ENCODE results near the gene ESYT2.

DNA sequence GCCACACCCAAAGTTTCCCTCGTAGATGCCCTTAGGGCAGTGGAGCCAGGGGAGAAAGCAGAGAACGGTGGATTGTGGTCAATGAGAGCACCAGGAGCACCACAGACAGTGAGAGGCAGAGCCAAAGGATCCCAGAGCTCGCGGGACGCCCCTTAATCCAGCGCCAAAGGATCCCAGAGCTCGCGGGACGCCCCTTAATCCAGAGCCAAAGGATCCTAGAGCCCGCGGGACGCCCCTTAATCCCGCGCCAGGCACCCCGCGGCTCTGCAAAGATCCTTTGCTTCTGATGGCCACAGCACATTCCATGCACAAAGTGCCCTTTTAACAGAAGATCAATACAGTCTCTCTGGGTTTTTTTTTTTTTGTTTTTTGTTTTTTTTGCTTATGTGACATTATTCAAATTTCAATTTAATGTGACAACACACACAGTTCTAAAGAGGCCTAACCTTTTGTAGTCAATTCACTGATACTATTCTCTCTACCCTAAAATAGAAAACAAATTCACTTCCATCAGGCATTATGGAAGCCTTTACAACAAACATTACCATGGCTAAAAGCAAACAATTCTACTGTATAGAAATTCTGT is 71.8 kb downstream of the ESYT2 start:
- TF ChIP-seq, protein P1, sequence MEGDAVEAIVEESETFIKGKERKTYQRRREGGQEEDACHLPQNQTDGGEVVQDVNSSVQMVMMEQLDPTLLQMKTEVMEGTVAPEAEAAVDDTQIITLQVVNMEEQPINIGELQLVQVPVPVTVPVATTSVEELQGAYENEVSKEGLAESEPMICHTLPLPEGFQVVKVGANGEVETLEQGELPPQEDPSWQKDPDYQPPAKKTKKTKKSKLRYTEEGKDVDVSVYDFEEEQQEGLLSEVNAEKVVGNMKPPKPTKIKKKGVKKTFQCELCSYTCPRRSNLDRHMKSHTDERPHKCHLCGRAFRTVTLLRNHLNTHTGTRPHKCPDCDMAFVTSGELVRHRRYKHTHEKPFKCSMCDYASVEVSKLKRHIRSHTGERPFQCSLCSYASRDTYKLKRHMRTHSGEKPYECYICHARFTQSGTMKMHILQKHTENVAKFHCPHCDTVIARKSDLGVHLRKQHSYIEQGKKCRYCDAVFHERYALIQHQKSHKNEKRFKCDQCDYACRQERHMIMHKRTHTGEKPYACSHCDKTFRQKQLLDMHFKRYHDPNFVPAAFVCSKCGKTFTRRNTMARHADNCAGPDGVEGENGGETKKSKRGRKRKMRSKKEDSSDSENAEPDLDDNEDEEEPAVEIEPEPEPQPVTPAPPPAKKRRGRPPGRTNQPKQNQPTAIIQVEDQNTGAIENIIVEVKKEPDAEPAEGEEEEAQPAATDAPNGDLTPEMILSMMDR (conservative IDR thresholded peaks at IDR 0.05 in 1 of 2, IDR thresholded peaks at IDR 0.05 in 1 of 2; ENCODE audit: extremely low read depth in 1 of 2, insufficient read depth in 1 of 2, low read depth in 1 of 2, low read length in 2 of 2) = no peak
- TF ChIP-seq EZH2 (IDR thresholded peaks at IDR 0.05; ENCODE audit: borderline replicate concordance, low read length) = no peak

Data from mammary epithelial cell (primary cell).